Measurements from ENCODE around the gene SREK1IP1.
"Not testable (repeated sequence)": the region's sequence is repeated elsewhere in the genome, so short reads cannot be mapped to it uniquely, and the experiment has no call there.

SREK1IP1 gene

GRCh38 chr5:64707191-64707590, 61.3 kb downstream of the SREK1IP1 start:
- DNase-seq (ENCODE audit: low read depth): no peak
- TF ChIP-seq CTCF (IDR thresholded peaks at IDR 0.05; ENCODE audit: low read length, missing control alignments): no peak
- H3K4me3 ChIP-seq (replicated peaks; ENCODE audit: low read depth, low read length): no peak overlapping the region

- DNase-seq (ENCODE audit: low read depth); H3K4me3 ChIP-seq (replicated peaks; ENCODE audit: low read depth, low read length): not testable (repeated sequence)
Measured at GRCh38 chr5:64706074-64706473, 62.4 kb downstream of the SREK1IP1 start.

GRCh38 chr5:64700765-64701164, 67.7 kb downstream of the SREK1IP1 start:
- H3K4me3 ChIP-seq (replicated peaks; ENCODE audit: low read depth, low read length): no peak overlapping the region
- TF ChIP-seq CTCF (IDR thresholded peaks at IDR 0.05; ENCODE audit: low read length, missing control alignments): no peak
- DNase-seq (ENCODE audit: low read depth): no peak

- H3K4me3 ChIP-seq (replicated peaks; ENCODE audit: low read depth, low read length); DNase-seq (ENCODE audit: low read depth): not testable (repeated sequence)
Measured at GRCh38 chr5:64696414-64696813, 72.1 kb downstream of the SREK1IP1 start.

- H3K4me3 ChIP-seq (replicated peaks; ENCODE audit: low read depth, low read length): no peak overlapping the region
- no peak for DNase-seq (ENCODE audit: low read depth)
- TF ChIP-seq CTCF (IDR thresholded peaks at IDR 0.05; ENCODE audit: low read length, missing control alignments): no peak
Measured at GRCh38 chr5:64693636-64694035, 74.9 kb downstream of the SREK1IP1 start.

GRCh38 chr5:64691291-64691690, 77.2 kb downstream of the SREK1IP1 start:
- no peak for DNase-seq (ENCODE audit: low read depth)
- no peak overlapping the region for H3K4me3 ChIP-seq (replicated peaks; ENCODE audit: low read depth, low read length)
- TF ChIP-seq CTCF (IDR thresholded peaks at IDR 0.05; ENCODE audit: low read length, missing control alignments): no peak

GRCh38 chr5:64690417-64691151, 77.9 kb downstream of the SREK1IP1 start, which contains the start of gene SHISAL2B:
Gene SHISAL2B, plus strand, starts transcription at chr5:64690503. Its CDS starts 121 bp downstream, at chr5:64690624.
- peak within 1 kb of the TSS; percentile 30 for H3K4me3 ChIP-seq (replicated peaks; ENCODE audit: low read depth, low read length)
- no peak for TF ChIP-seq CTCF (IDR thresholded peaks at IDR 0.05; ENCODE audit: low read length, missing control alignments)
- peak; percentile 20 for DNase-seq (ENCODE audit: low read depth)

GRCh38 chr5:64690104-64690416, 78.4 kb downstream of the SREK1IP1 start:
- no peak for TF ChIP-seq CTCF (IDR thresholded peaks at IDR 0.05; ENCODE audit: low read length, missing control alignments)
- peak overlapping the region; percentile 30 for H3K4me3 ChIP-seq (replicated peaks; ENCODE audit: low read depth, low read length)
- no peak for DNase-seq (ENCODE audit: low read depth)

Data from fibroblast of pulmonary artery (primary cell).